Activated T-cell treated with anti-CD3 and anti-CD28 coated beads, Interleukin-2, amount 50 U/mL, for 1 hour (primary cell): Measurements from ENCODE around the gene PBRM1.
"Not testable (repeated sequence)": the region's sequence is repeated elsewhere in the genome, so short reads cannot be mapped to it uniquely, and the experiment has no call there.

ENCODE experiments used
- DNase-seq: peaks from one replicate; pipeline ENCODE4 v3.0.0-alpha.2; 2020

Gene PBRM1

GRCh38 chr3:52704611-52705437 lies 19.1 kb upstream of the PBRM1 start:
- DNase-seq = no peak

GRCh38 chr3:52703341-52703740 lies 17.6 kb upstream of the PBRM1 start:
- no peak for DNase-seq

GRCh38 chr3:52697632-52697965 lies 11.9 kb upstream of the PBRM1 start:
- no peak for DNase-seq

- DNase-seq = no peak
Measured at GRCh38 chr3:52696830-52697631, 11.3 kb upstream of the PBRM1 start.

GRCh38 chr3:52695798-52696671 lies 10.3 kb upstream of the PBRM1 start:
- DNase-seq = no peak

GRCh38 chr3:52694528-52695189 lies 8.9 kb upstream of the PBRM1 start:
- no peak for DNase-seq

- DNase-seq = no peak
Measured at GRCh38 chr3:52693071-52693470, 7.4 kb upstream of the PBRM1 start.

- DNase-seq = no peak
Measured at GRCh38 chr3:52690560-52690959, 4.8 kb upstream of the PBRM1 start.

- no peak for DNase-seq
Measured at GRCh38 chr3:52689151-52689550, 3.4 kb upstream of the PBRM1 start.

- DNase-seq = no peak
Measured at GRCh38 chr3:52688266-52688665, 2.6 kb upstream of the PBRM1 start.

- DNase-seq = peak; percentile 79
Measured at GRCh38 chr3:52685285-52685708, 416 bp downstream of the PBRM1 start.

GRCh38 chr3:52684184-52684583 lies 1.5 kb downstream of the PBRM1 start:
- no peak for DNase-seq

GRCh38 chr3:52683611-52684010 lies 2.1 kb downstream of the PBRM1 start:
- DNase-seq = no peak

GRCh38 chr3:52682016-52682415 lies 3.7 kb downstream of the PBRM1 start:
- no peak for DNase-seq

- DNase-seq = no peak
Measured at GRCh38 chr3:52681596-52681995, 4.1 kb downstream of the PBRM1 start.

GRCh38 chr3:52679811-52680210 lies 5.9 kb downstream of the PBRM1 start:
- no peak for DNase-seq

GRCh38 chr3:52679199-52679538 lies 6.5 kb downstream of the PBRM1 start:
- DNase-seq = no peak

- no peak for DNase-seq
Measured at GRCh38 chr3:52678265-52679198, 7.2 kb downstream of the PBRM1 start.

- DNase-seq = not testable (repeated sequence)
Measured at GRCh38 chr3:52676201-52676600, 9.5 kb downstream of the PBRM1 start.

GRCh38 chr3:52671676-52672075 lies 14.0 kb downstream of the PBRM1 start:
- DNase-seq = no peak
